GM12878 (cell line): ENCODE measurements around the gene SLC39A6.

Experiments used
- CREB1 ChIP-seq: IDR thresholded peaks from 2 replicates; pipeline ENCODE4 v1.6.1; 2012; ENCODE audit warnings: low read depth, mild to moderate bottlenecking, inconsistent platforms
- CTCF ChIP-seq, 3 experiments: IDR thresholded peaks in 2 of 3; conservative IDR thresholded peaks in 1 of 3; 2 replicates each; pipeline ENCODE4 v1.5.1; 2011; ENCODE audit warnings: low read depth in 3 of 3, low read length in 3 of 3, mild to moderate bottlenecking in 3 of 3, control low read depth in 2 of 3, moderate library complexity in 2 of 3, inconsistent platforms in 1 of 3, mixed read lengths in 1 of 3; ENCODE audit not compliant: control insufficient read depth in 2 of 3, insufficient read depth in 1 of 3; ENCODE audit errors: extremely low read depth in 1 of 3
- EGR1 ChIP-seq, 2 experiments: IDR thresholded peaks; 1 replicate in 1 of 2; 2 replicates in 1 of 2; pipeline ENCODE4 v1.6.1; 2011 to 2012; ENCODE audit warnings: low read depth in 2 of 2, low read length in 2 of 2, borderline replicate concordance in 1 of 2, mild to moderate bottlenecking in 1 of 2, moderate library complexity in 1 of 2
- ELK1 ChIP-seq: IDR thresholded peaks from 2 replicates; pipeline ENCODE4 v1.6.1; 2012; ENCODE audit warnings: low read depth, low read length, improper control_type of control experiment
- JUND ChIP-seq: IDR thresholded peaks from 2 replicates; pipeline ENCODE4 v1.6.1; 2012; ENCODE audit warnings: low read depth, mild to moderate bottlenecking, low read length, improper control_type of control experiment, moderate library complexity
- SIN3A ChIP-seq: IDR thresholded peaks from 2 replicates; pipeline ENCODE4 v1.6.1; 2012; ENCODE audit warnings: low read depth, low read length, improper control_type of control experiment

GRCh38 chr18:36167692-36168218 lies 38.6 kb upstream of the SLC39A6 start:
- TF ChIP-seq JUND (no peak), CTCF (IDR thresholded peaks at IDR 0.05 in 2 of 3, conservative IDR thresholded peaks at IDR 0.05 in 1 of 3; ENCODE audit: control insufficient read depth in 2 of 3, extremely low read depth in 1 of 3, insufficient read depth in 1 of 3, low read depth in 3 of 3, low read length in 3 of 3) (no peak), SIN3A (no peak), EGR1 (IDR thresholded peaks at IDR 0.05; ENCODE audit: borderline replicate concordance in 1 of 2, low read depth in 2 of 2, low read length in 2 of 2) (no peak), CREB1 (no peak), ELK1 (no peak)
